Measurements from ENCODE around the gene CASK. TPM values are rescaled to one million over a fixed set of nuclear protein-coding genes. Genes with fewer than 3 reads are reported as not detected.
A peak's percentile ranks its signal among the peaks of the same experiment; 100 is the strongest.

Gene CASK
- total RNA-seq, 1 donor from 2014 or later: 43.0 TPM

DNA sequence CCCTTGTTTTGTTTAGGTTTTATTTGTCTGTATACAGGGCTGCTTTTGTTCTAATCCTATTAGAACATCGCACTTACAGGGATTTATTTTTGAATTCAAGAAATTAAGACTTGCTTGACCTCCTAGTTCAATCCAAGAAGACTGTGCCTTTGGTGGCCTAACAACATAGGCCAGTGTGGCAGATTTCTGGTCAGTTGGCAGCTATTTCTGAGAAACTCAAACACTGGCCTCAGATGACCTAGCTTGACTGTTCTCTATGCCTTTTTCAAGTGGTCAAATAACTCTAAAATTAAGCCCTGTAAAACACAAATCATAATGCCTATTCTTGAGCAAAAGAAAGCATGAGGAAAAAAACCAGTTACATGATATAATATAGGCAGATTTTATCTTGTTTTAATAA, 323.8 kb downstream of the CASK start:
- Mint-ChIP-seq H3K9me3 (ENCODE audit: unreplicated experiment) (peaks cover 5% of the 10 kb centered on the region), H3K36me3 (ENCODE audit: unreplicated experiment) (no peaks in the 10 kb centered on the region)

DNA sequence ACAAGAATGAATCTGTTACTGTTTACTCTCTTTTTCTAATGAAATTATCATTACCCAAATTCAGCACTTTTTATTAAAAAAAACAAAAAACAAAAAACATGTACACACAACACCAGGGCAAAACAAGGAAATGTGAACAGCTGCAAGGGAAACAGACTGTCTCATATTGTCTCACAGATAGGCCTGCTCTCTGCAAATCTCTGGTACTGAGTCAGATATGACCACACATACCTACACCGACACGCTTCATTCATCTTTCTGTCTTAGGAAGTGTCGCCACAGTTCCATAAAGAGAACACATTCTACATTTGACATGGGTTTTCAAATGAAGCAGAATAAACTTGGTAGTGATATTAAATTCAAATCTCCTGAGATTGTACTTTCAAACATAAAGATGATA, 326.8 kb downstream of the CASK start:
- H3K4me1 Mint-ChIP-seq (ENCODE audit: unreplicated experiment): peaks cover 22% of the 10 kb centered on the region
- no peaks in the 10 kb centered on the region for H3K27me3 Mint-ChIP-seq (ENCODE audit: unreplicated experiment)
- peaks cover 5% of the 10 kb centered on the region for H3K9me3 Mint-ChIP-seq (ENCODE audit: unreplicated experiment)
- TF ChIP-seq, protein P1, sequence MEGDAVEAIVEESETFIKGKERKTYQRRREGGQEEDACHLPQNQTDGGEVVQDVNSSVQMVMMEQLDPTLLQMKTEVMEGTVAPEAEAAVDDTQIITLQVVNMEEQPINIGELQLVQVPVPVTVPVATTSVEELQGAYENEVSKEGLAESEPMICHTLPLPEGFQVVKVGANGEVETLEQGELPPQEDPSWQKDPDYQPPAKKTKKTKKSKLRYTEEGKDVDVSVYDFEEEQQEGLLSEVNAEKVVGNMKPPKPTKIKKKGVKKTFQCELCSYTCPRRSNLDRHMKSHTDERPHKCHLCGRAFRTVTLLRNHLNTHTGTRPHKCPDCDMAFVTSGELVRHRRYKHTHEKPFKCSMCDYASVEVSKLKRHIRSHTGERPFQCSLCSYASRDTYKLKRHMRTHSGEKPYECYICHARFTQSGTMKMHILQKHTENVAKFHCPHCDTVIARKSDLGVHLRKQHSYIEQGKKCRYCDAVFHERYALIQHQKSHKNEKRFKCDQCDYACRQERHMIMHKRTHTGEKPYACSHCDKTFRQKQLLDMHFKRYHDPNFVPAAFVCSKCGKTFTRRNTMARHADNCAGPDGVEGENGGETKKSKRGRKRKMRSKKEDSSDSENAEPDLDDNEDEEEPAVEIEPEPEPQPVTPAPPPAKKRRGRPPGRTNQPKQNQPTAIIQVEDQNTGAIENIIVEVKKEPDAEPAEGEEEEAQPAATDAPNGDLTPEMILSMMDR (IDR thresholded peaks at IDR 0.05): no peak
- no peak for DNase-seq (ENCODE audit: extremely low spot score, unreplicated experiment)
- H3K4me3 Mint-ChIP-seq (ENCODE audit: unreplicated experiment): no peak overlapping the region
- no peak overlapping the region for H3K27ac Mint-ChIP-seq (ENCODE audit: unreplicated experiment)
- no peaks in the 10 kb centered on the region for H3K36me3 Mint-ChIP-seq (ENCODE audit: unreplicated experiment)

More for the DNA sequence above, 323.8 kb downstream of the CASK start:
- H3K4me3 Mint-ChIP-seq (ENCODE audit: unreplicated experiment): no peak overlapping the region
- peak overlapping the region; percentile 1 for H3K27ac Mint-ChIP-seq (ENCODE audit: unreplicated experiment)
- H3K4me1 Mint-ChIP-seq (ENCODE audit: unreplicated experiment): peaks cover 36% of the 10 kb centered on the region
- DNase-seq (ENCODE audit: extremely low spot score, unreplicated experiment): no peak
- H3K27me3 Mint-ChIP-seq (ENCODE audit: unreplicated experiment): no peaks in the 10 kb centered on the region
- TF ChIP-seq, protein P1 (IDR thresholded peaks at IDR 0.05): no peak

DNA sequence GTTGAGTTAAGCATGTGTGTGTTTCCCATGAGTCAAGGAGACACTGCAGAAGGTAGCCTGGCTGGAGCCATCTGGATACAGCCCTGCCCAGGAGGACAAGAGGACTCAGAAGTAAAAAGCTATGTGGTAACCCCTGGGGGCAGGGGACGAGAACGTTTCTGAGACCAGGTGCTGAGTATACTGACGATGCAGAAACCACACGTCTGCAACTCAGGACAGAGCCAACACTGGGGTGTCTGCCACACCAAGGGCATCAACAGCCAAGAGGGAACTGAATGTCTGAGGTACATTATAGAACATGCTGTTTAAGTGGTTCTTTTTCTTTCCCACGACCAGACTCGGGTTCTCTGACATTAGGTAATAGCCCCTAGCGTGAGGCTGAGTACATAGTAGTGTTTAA, 328.7 kb downstream of the CASK start:
- Mint-ChIP-seq H3K27ac (ENCODE audit: unreplicated experiment) (no peak overlapping the region), H3K27me3 (ENCODE audit: unreplicated experiment) (no peaks in the 10 kb centered on the region), H3K9me3 (ENCODE audit: unreplicated experiment) (no peaks in the 10 kb centered on the region), H3K36me3 (ENCODE audit: unreplicated experiment) (no peaks in the 10 kb centered on the region), H3K4me3 (ENCODE audit: unreplicated experiment) (no peak overlapping the region), H3K4me1 (ENCODE audit: unreplicated experiment) (peaks cover 12% of the 10 kb centered on the region)
- TF ChIP-seq, protein P1 (IDR thresholded peaks at IDR 0.05): no peak
- no peak for DNase-seq (ENCODE audit: extremely low spot score, unreplicated experiment)

DNA sequence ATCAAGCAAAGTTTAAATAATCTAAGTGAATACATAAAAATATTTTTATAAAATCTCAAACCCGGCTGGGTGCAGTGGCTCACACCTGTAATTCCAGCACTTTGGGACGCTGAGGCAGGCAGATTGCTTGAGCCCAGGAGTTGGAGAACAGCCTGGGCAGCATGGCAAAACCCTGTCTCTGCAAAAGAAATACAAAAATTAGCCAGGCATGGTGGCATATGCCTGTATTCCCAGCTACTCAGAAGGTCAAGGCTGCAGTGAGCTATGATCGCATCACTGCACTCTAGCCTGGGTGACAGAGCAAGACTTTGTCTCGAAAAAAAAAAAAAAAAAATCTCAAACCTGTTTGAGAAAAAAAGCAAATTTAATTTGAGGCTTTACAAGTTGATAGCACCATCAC, 331.4 kb downstream of the CASK start:
- no peak for DNase-seq (ENCODE audit: extremely low spot score, unreplicated experiment)
- Mint-ChIP-seq H3K27ac (ENCODE audit: unreplicated experiment) (no peak overlapping the region), H3K36me3 (ENCODE audit: unreplicated experiment) (no peaks in the 10 kb centered on the region), H3K9me3 (ENCODE audit: unreplicated experiment) (no peaks in the 10 kb centered on the region), H3K4me3 (ENCODE audit: unreplicated experiment) (no peak overlapping the region), H3K27me3 (ENCODE audit: unreplicated experiment) (no peaks in the 10 kb centered on the region), H3K4me1 (ENCODE audit: unreplicated experiment) (peaks cover 5% of the 10 kb centered on the region)
- TF ChIP-seq, protein P1 (IDR thresholded peaks at IDR 0.05): no peak

DNA sequence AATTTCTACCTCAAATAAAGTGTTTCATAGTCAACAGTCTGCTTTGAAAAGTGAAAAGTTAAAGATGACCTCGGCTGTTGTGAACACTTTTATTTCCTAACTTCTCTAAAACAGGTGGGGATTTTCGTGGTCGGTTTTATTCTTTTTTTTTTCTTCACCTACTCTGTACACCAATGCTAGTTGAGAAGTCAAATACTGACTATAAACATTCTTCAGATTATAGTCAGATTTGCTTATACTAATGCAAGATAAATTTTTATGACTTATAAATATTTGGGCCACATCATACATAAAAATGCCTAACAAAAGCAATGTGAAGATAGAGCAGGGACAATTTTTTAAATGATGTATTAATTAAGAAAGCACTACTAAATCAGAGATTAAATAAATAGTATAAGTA, 332.7 kb downstream of the CASK start:
- Mint-ChIP-seq H3K27ac (ENCODE audit: unreplicated experiment) (no peak overlapping the region), H3K27me3 (ENCODE audit: unreplicated experiment) (no peaks in the 10 kb centered on the region), H3K9me3 (ENCODE audit: unreplicated experiment) (no peaks in the 10 kb centered on the region), H3K36me3 (ENCODE audit: unreplicated experiment) (no peaks in the 10 kb centered on the region), H3K4me1 (ENCODE audit: unreplicated experiment) (peaks cover 5% of the 10 kb centered on the region), H3K4me3 (ENCODE audit: unreplicated experiment) (no peak overlapping the region)
- DNase-seq (ENCODE audit: extremely low spot score, unreplicated experiment): no peak
- TF ChIP-seq, protein P1 (IDR thresholded peaks at IDR 0.05): no peak
